ENCODE results near the gene FAM227B. TPM values are rescaled to one million over a fixed set of nuclear protein-coding genes. Genes with fewer than 3 reads are reported as not detected.

FAM227B gene
- polyA plus RNA-seq, 1 experiment, result 6.1 TPM

DNA sequence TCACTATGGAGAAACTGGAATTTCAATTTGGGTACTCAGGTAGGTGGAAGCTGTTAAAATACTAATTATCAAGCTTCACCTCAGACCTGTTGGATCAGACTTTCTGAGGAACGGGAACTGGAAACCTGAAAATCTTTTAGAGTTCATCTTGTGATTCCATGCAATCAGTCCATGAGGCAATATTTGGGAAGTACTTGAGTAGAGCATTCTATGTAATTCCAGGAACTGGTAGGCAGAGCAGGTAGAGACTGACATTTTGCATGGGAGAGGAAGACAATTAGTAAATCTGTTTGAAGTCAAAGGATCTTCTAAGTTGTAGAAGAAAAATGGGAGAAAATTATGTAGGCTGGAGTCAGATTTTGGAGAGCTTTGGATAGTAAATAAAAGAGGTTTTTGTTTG, 154.5 kb downstream of the FAM227B start:
- no peaks in the 10 kb centered on the region for H3K9me3 ChIP-seq (ENCODE audit: control insufficient read depth, insufficient read depth, low read length)
- ChIA-PET POLR2A (no interaction called here), CTCF (interaction anchor here (0.6 kb wide), 1 partner anchor 399 kb away, joined by 4 read pairs; no protein-coding TSS in a partner anchor)
- H3K4me3 ChIP-seq (ENCODE audit: low read depth, low read length), result no peak overlapping the region
- H3K27ac ChIP-seq (ENCODE audit: low read depth, low read length), result no peak overlapping the region
- H3K27me3 ChIP-seq (ENCODE audit: control insufficient read depth, insufficient read depth, low read length), result no peaks in the 10 kb centered on the region
- no peak for DNase-seq (ENCODE audit: low read depth, low spot score)
- TF ChIP-seq, protein P1, sequence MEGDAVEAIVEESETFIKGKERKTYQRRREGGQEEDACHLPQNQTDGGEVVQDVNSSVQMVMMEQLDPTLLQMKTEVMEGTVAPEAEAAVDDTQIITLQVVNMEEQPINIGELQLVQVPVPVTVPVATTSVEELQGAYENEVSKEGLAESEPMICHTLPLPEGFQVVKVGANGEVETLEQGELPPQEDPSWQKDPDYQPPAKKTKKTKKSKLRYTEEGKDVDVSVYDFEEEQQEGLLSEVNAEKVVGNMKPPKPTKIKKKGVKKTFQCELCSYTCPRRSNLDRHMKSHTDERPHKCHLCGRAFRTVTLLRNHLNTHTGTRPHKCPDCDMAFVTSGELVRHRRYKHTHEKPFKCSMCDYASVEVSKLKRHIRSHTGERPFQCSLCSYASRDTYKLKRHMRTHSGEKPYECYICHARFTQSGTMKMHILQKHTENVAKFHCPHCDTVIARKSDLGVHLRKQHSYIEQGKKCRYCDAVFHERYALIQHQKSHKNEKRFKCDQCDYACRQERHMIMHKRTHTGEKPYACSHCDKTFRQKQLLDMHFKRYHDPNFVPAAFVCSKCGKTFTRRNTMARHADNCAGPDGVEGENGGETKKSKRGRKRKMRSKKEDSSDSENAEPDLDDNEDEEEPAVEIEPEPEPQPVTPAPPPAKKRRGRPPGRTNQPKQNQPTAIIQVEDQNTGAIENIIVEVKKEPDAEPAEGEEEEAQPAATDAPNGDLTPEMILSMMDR (IDR thresholded peaks at IDR 0.05; ENCODE audit: low read depth, low read length), result no peak

DNA sequence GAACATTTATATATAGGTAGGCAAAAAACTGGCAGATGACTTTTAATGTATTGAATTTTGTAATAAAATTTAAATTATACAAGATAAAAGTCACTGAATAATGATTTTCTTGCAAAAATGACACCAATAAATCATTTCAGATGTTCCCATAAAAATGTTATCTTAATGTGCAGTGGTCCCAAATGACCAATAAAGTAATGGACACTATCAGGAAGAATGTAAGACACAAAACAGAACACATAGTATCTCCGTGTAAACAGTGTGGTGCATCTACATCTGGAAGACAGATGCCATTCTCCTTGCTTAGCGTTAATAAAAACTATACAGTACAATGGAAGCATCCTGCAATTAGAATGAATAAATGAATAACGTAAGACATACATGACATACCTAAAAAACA, 156.1 kb downstream of the FAM227B start:
- ChIA-PET POLR2A (no interaction called here), CTCF (no interaction called here)
- no peak overlapping the region for H3K4me3 ChIP-seq (ENCODE audit: low read depth, low read length)
- H3K27me3 ChIP-seq (ENCODE audit: control insufficient read depth, insufficient read depth, low read length), result no peaks in the 10 kb centered on the region
- TF ChIP-seq, protein P1 (IDR thresholded peaks at IDR 0.05; ENCODE audit: low read depth, low read length), result no peak
- DNase-seq (ENCODE audit: low read depth, low spot score), result no peak
- H3K9me3 ChIP-seq (ENCODE audit: control insufficient read depth, insufficient read depth, low read length), result no peaks in the 10 kb centered on the region
- no peak overlapping the region for H3K27ac ChIP-seq (ENCODE audit: low read depth, low read length)

DNA sequence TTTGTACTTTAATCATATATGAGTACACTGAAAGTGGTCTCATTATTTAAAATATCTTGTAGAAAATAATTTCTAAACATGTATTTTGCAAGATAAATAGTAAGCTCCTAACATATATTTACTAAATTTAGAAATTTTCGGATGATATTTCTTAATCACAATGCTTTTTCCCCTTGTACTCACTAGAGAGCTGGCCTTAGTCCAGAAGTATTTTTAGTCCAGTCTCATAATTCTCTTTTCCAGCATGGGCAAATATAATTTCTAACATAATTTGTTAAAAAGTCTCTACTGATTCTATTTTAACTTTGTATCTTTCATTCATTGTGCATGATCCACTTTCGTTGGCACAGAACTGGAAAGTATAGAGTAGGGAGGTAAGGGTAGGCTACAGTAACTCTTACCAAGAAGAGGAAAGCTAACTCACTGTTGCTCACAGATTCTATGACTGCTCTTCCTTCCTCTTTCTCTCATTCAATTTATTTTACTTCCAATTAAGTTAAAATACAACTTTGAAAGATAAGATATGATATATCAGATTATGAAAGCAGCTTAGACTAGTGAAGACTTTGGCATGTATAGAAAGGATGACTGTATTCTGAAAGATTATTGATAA, 158.3 kb downstream of the FAM227B start:
- ChIA-PET POLR2A (interaction anchor here (1.1 kb wide), 1 partner anchor 393 kb away, joined by 6 read pairs; no protein-coding TSS in a partner anchor), CTCF (no interaction called here)
- H3K27ac ChIP-seq (ENCODE audit: low read depth, low read length), result no peak overlapping the region
- H3K27me3 ChIP-seq (ENCODE audit: control insufficient read depth, insufficient read depth, low read length), result no peaks in the 10 kb centered on the region
- DNase-seq (ENCODE audit: low read depth, low spot score), result no peak
- H3K4me3 ChIP-seq (ENCODE audit: low read depth, low read length), result no peak overlapping the region
- TF ChIP-seq, protein P1 (IDR thresholded peaks at IDR 0.05; ENCODE audit: low read depth, low read length), result no peak
- no peaks in the 10 kb centered on the region for H3K9me3 ChIP-seq (ENCODE audit: control insufficient read depth, insufficient read depth, low read length)

DNA sequence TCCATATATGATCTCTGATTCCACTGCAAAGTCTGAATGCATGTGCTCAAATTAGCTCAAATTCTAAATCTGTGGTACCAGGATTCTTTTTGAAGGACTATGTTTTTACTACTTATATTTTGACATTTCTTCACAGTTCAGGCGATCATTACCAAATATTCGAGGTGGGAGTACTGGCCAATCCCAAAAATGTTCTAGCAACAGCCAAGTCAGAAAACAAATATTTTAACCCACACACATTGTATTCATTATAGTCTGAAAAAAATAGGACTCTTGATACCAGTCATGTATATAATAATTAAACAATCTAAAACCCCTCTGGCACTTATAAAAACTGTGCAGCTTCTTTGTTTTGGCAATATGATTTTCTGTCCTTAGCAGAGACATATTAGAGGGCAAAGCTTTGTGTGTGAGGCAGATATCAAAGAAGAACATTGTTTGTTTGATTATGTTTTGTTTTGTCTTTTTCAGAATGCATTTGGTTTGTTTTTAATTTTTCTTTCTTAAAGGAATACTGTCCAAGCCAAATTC, 160.1 kb downstream of the FAM227B start:
- H3K27me3 ChIP-seq (ENCODE audit: control insufficient read depth, insufficient read depth, low read length), result no peaks in the 10 kb centered on the region
- H3K4me3 ChIP-seq (ENCODE audit: low read depth, low read length), result no peak overlapping the region
- ChIA-PET POLR2A (no interaction called here), CTCF (no interaction called here)
- no peaks in the 10 kb centered on the region for H3K9me3 ChIP-seq (ENCODE audit: control insufficient read depth, insufficient read depth, low read length)
- no peak for DNase-seq (ENCODE audit: low read depth, low spot score)
- TF ChIP-seq, protein P1 (IDR thresholded peaks at IDR 0.05; ENCODE audit: low read depth, low read length), result no peak
- H3K27ac ChIP-seq (ENCODE audit: low read depth, low read length), result no peak overlapping the region

DNA sequence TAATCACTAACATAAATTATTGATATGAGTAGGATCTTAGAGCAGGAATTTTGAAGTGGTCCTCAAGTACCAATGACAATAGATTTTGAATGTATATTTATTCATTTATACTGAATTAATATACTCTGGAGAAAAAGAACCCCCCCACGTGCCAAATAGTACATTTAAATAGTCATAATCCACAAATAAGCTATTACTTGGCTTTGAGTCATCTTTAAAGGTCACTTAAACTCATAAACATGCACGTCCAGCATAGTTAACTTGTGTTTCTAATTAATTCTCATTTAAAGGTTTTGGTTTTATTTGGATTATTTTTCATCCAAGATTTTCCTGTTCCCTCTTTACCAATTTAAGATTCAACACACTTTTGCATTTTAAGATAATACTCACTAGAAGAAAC, 162.5 kb downstream of the FAM227B start:
- CTCF ChIA-PET, result no interaction called here
- no peak for DNase-seq (ENCODE audit: low read depth, low spot score)
- H3K27me3 ChIP-seq (ENCODE audit: control insufficient read depth, insufficient read depth, low read length), result no peaks in the 10 kb centered on the region
- TF ChIP-seq, protein P1 (IDR thresholded peaks at IDR 0.05; ENCODE audit: low read depth, low read length), result no peak
- POLR2A ChIA-PET, result interaction anchor here (0.5 kb wide), 1 partner anchor 163 kb away, joined by 6 read pairs; the partner anchor contains the start of gene DTWD1
- H3K9me3 ChIP-seq (ENCODE audit: control insufficient read depth, insufficient read depth, low read length), result no peaks in the 10 kb centered on the region
- H3K27ac ChIP-seq (ENCODE audit: low read depth, low read length), result no peak overlapping the region
- no peak overlapping the region for H3K4me3 ChIP-seq (ENCODE audit: low read depth, low read length)
